LHCN-M2 (cell line): ENCODE results near the gene PLD2. TPM values are rescaled to one million over a fixed set of nuclear protein-coding genes. Genes with fewer than 3 reads are reported as not detected.
"Not testable (repeated sequence)": the region's sequence is repeated elsewhere in the genome, so short reads cannot be mapped to it uniquely, and the experiment has no call there.

Experiments used
- DNase-seq: peaks from one replicate; pipeline ENCODE4 v3.0.0-alpha.2; 2012; ENCODE audit warnings: low read depth
- total RNA-seq: library from RNA; depleted of rRNA; stranded (reverse); fragments of >200 nt; gene quantifications from 2 replicates; pipeline ENCODE4 v1.2.3, GENCODE V29; 2014

Gene PLD2
- total RNA-seq, 1 experiment from 2014 or later: 15.3 TPM

GRCh38 chr17:4789951-4790704 lies 16.8 kb upstream of the PLD2 start:
- DNase-seq: peak; percentile 92

- DNase-seq: no peak
These were observed 16.3 kb upstream of the PLD2 start for GRCh38 chr17:4790705-4791088.

GRCh38 chr17:4795168-4795567 lies 11.8 kb upstream of the PLD2 start:
- DNase-seq: no peak

- peak; percentile 29 for DNase-seq
These were observed 10.4 kb upstream of the PLD2 start for GRCh38 chr17:4796552-4796920.

GRCh38 chr17:4800462-4801196 lies 6.3 kb upstream of the PLD2 start:
- DNase-seq: no peak

GRCh38 chr17:4802228-4802627 lies 4.7 kb upstream of the PLD2 start, which contains the start of gene C17orf114:
Gene C17orf114, minus strand, starts transcription at chr17:4802328.
- no peak for DNase-seq

GRCh38 chr17:4806456-4806776 lies 536 bp upstream of the PLD2 start:
- no peak for DNase-seq

- no peak for DNase-seq
These were observed 839 bp downstream of the PLD2 start for GRCh38 chr17:4807605-4808377.

- no peak for DNase-seq
These were observed 1.4 kb downstream of the PLD2 start for GRCh38 chr17:4808378-4808767.

- DNase-seq: no peak
These were observed 3.8 kb downstream of the PLD2 start for GRCh38 chr17:4810696-4811290.

- DNase-seq: no peak
These were observed 4.5 kb downstream of the PLD2 start for GRCh38 chr17:4811471-4811870.

- no peak for DNase-seq
These were observed 5.7 kb downstream of the PLD2 start for GRCh38 chr17:4812690-4813089.

- DNase-seq: no peak
These were observed 8.2 kb downstream of the PLD2 start for GRCh38 chr17:4815043-4815675.

- DNase-seq: no peak
These were observed 9.9 kb downstream of the PLD2 start for GRCh38 chr17:4816826-4817225.

- DNase-seq: no peak
These were observed 11.3 kb downstream of the PLD2 start for GRCh38 chr17:4818276-4818675.

GRCh38 chr17:4822835-4823234 lies 15.9 kb downstream of the PLD2 start:
- no peak for DNase-seq

- no peak for DNase-seq
These were observed 16.6 kb downstream of the PLD2 start for GRCh38 chr17:4823373-4824089.

GRCh38 chr17:4827399-4827798 lies 20.4 kb downstream of the PLD2 start:
- no peak for DNase-seq

GRCh38 chr17:4832829-4833177 lies 25.9 kb downstream of the PLD2 start:
- not testable (repeated sequence) for DNase-seq

- peak; percentile 91 for DNase-seq
These were observed 26.4 kb downstream of the PLD2 start, which contains the start of gene MINK1 for GRCh38 chr17:4833178-4833940. Gene MINK1, plus strand, starts transcription at chr17:4833340. Its CDS starts 244 bp downstream, at chr17:4833584.
